GM18858 (cell line): ENCODE data around the gene IFITM5.

ENCODE experiments used
- ATAC-seq: cut with Tn5 transposase; IDR thresholded peaks from one replicate; pipeline ENCODE4 v1.9.1; 2021; ENCODE audit not compliant: unreplicated experiment

IFITM5 gene

GRCh38 chr11:285021-285893 is 14.1 kb downstream of the IFITM5 start:
- no peak for ATAC-seq

DNA sequence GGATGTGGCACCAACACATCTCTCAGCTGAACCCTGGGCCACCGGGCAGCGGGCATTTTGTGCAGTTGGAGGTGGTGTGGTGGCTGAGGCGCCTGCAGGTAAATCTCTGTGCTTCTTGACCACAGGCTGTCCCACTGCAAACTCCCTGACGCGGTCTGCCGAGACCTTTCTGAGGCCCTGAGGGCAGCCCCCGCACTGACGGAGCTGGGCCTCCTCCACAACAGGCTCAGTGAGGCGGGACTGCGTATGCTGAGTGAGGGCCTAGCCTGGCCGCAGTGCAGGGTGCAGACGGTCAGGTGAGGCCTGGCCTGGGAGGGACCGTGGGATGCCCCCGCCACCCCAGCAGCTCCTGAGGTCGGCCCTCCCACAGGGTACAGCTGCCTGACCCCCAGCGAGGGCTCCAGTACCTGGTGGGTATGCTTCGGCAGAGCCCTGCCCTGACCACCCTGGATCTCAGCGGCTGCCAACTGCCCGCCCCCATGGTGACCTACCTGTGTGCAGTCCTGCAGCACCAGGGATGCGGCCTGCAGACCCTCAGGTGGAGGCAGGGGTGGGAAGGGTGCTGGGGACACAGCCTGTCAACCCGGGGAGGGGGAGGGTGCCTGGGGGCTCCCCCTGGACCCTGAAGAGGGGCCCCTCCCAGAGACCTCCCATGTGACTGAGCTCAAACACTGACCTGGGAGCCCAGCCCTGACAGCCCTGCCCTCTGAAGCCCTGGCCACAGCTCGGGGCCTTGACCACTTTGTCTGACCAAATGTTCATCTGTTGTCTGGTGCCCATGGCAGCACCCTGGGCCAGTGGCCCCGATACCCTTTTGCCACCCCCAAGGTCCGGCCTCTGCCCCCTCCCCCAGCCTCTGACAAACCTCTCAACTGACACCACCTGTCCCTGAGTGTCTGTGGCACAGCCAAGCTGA is 15.0 kb downstream of the IFITM5 start:
- no peak for ATAC-seq

DNA sequence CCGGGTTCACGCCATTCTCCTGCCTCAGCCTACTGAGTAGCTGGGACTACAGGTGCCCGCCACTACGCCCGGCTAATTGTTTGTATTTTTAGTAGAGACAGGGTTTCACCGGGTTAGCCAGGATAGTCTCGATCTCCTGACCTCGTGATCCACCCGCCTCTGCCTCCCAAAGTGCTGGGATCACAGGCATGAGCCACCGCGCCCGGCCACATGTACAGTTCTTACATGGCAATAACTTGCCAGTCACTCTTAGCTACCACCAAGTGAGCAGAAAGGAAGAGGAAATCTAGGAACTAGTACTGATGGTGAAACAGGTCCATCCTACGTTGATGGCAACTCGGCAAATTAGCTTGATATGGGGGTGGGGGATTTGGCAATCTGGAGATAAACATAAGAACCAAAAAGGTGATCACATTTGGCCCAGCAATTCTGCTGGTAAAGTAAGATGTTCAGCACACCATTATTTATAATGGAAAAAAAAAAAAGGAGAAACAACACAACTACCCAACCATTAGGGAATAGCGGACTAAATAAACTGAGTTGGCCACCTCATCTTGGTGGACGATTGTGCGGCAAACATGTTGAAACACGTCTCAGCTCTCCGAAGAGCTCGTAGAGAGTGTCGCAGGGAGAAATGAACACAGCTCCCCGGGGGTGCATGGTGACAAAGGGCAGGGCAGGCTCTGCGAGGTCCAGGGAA is 15.8 kb downstream of the IFITM5 start:
- no peak for ATAC-seq

GRCh38 chr11:282630-283360 is 16.5 kb downstream of the IFITM5 start:
- no peak for ATAC-seq

DNA sequence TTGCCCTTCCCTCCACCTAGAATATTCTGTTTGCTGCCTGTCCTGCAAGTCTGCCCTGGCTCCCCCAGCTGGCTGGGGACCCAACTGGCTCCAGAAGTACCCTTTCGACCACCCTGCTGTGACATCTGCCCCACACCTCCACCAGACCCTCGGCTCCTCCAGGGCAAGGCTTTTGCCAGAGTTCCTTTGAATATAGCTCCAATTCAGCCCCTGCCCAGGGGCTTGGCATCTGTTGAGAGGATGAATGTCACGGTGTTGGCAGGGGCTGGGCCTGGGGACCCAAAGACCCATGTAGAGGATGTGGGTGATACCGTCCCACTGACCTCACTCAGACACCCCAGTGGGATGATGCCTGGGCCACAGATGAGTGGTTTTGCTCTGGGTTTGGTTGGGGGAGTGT is 17.2 kb downstream of the IFITM5 start:
- no peak for ATAC-seq

DNA sequence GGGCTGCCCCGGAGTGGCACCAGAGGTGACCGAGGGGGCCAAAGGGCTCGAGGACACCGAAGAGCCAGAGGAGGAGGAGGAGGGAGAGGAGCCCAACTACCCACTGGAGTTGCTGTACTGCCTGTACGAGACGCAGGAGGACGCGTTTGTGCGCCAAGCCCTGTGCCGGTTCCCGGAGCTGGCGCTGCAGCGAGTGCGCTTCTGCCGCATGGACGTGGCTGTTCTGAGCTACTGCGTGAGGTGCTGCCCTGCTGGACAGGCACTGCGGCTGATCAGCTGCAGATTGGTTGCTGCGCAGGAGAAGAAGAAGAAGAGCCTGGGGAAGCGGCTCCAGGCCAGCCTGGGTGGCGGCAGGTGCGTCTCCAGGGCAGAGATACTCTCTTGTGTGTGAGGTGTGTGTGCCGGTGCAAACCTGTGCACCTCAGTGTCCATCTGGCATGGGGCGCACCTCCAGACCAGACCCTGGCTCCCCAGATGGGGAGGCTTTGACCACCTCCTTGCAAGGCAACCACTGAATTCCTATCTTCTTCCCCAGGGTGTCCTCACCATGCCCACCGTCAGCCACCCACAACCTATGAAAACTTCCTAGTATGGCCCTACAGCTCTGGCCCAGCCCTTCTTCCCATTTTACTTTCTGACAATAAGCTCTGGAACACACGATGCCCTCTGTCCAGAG is 17.7 kb downstream of the IFITM5 start:
- no peak for ATAC-seq

DNA sequence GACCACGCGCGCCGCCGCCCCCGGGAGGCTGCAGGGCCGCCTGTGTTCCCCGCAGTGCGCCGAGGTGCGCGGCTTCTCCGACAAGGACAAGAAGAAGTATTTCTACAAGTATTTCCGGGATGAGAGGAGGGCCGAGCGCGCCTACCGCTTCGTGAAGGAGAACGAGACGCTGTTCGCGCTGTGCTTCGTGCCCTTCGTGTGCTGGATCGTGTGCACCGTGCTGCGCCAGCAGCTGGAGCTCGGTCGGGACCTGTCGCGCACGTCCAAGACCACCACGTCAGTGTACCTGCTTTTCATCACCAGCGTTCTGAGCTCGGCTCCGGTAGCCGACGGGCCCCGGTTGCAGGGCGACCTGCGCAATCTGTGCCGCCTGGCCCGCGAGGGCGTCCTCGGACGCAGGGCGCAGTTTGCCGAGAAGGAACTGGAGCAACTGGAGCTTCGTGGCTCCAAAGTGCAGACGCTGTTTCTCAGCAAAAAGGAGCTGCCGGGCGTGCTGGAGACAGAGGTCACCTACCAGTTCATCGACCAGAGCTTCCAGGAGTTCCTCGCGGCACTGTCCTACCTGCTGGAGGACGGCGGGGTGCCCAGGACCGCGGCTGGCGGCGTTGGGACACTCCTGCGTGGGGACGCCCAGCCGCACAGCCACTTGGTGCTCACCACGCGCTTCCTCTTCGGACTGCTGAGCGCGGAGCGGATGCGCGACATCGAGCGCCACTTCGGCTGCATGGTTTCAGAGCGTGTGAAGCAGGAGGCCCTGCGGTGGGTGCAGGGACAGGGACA is 18.4 kb downstream of the IFITM5 start:
- ATAC-seq: no peak

GRCh38 chr11:279966-280705 is 19.2 kb downstream of the IFITM5 start:
- ATAC-seq: no peak

- no peak for ATAC-seq
Observed at GRCh38 chr11:279040-279965, 20.0 kb downstream of the IFITM5 start.

DNA sequence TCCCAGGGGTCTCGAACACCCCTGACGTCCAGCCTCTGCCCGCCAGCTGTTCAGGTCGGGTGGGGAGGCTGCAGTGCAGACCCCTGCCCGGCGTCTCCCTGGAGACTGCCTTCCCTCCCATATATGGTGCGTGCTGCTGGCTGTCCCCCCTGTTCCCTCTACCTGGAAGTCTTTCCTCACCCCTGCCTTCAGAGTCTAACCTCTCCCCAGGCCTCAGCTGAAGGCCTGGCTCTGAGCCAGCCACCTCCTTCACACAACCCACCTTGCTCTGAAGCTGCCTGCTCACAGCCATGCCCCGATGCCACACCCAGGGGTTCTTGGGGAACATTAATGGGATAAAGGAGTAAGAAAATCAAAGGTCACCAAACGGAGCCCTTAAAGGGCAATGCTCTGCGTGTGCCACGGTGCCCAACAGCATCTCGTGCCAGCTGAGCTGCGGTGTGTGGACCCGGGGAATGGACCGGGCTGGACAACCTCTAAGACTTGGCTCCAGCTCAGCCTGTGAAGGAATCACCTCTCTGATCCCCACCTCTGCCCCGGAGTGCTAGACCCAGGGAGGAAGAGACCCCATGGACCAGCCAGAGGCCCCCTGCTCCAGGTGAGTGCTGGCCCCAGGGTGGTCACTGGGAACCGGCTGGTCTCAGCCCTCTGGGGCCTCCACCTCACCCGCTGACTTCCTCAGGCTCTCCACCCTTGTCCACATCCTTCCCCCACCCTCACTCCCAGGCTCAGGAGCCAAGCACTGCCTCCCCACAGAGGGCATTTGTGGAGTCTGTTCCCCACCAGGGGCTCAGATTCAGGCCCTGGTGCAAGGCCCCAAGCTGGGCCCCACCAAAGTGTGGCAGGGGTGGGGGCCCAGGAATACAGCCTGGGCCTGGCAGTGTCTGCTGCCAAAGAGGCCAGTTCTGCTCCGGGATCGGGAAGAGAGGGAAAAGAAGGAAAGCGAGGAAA is 21.1 kb downstream of the IFITM5 start, which contains the start of gene NLRP6:
NLRP6 (plus strand) TSS at position 407 of the 951 bp plus-strand sequence; CDS start at position 570, 163 bp downstream.
- no peak for ATAC-seq

DNA sequence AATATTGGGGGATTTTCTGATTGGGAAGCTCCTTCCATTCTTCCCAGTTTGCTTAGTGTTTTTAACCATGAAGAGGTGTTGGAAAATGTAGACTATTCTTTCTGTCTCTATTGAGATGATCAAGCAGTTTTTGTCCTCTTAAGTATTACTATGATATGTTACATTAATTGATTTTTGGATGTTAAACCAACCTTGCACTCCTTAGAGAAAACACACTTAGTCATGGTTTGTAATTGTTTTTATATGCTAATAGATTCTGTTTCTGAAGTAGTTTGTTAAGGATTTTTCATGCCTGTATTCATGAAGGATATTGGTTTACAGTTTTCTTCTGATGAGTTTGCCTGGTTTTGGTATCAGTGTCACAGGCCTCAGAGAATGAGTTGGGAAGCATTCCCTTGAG is 23.1 kb downstream of the IFITM5 start:
- no peak for ATAC-seq

DNA sequence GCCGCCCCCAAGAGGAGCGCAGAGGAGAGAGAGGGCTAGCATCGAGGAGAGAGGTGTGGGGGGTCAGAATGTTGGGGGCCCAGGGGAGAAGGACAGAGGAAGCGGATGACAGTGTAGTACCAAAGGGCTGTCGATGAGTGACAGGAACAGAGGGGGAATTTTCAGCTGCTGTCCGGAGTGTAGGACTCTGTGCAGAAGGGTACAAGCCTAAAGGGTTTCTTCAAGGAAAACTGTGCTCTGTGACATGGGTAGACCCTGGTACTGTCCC is 26.5 kb downstream of the IFITM5 start:
- no peak for ATAC-seq

DNA sequence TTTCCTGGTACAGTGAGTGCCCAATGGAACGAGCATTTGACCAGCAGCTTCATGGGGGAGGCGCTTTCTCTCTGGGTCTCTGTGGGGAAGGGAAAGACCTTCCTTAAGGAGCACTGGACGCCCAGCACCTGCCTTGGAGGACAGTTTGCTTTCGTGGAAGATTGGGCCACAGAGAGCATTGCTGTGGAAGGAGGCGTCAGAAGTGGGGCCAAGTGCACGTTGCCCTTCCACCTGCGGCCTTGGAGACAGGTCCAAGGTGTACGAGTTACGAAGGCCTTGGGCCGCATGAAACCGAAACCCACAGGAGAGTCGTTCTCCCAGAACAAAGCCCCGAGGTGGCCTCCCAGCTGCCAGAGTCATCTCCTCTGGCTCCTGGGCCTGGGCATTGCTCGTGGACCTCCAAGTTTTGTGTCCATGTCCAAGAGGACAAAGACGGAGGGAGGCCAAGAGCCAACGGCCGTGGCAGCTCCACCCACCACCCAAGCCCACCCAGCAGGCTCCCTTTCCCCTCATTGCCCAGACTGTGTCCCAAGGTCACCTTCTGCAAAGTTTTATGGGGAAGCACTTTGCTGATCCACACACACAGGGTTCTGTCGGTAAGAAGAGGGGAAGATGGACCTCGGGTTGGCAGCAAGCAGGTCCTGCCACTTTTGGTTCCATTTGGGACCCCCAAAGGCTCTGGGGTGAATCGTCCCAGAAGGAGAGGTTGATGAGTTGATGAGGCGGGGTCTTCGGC is 27.0 kb downstream of the IFITM5 start:
- no peak for ATAC-seq

DNA sequence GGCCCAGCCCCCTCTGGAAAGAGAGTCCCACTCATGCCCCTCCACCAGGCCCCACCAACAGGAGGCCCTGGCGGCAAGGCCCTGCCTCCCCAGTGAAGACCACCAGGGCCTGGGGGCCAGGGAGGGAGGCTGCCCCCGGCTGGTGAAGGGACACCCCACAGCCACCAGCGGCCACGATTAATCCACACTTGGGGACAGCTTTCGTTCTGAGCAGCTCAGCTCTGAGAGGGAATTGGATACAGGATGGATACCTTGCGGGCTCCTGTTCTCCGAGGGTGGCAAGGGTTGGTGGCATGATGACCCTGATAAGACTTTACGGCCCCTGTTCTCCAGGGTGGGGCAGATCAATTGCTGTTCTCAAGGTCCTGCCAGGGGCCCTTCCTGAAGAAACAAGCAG is 28.0 kb downstream of the IFITM5 start:
- no peak for ATAC-seq

DNA sequence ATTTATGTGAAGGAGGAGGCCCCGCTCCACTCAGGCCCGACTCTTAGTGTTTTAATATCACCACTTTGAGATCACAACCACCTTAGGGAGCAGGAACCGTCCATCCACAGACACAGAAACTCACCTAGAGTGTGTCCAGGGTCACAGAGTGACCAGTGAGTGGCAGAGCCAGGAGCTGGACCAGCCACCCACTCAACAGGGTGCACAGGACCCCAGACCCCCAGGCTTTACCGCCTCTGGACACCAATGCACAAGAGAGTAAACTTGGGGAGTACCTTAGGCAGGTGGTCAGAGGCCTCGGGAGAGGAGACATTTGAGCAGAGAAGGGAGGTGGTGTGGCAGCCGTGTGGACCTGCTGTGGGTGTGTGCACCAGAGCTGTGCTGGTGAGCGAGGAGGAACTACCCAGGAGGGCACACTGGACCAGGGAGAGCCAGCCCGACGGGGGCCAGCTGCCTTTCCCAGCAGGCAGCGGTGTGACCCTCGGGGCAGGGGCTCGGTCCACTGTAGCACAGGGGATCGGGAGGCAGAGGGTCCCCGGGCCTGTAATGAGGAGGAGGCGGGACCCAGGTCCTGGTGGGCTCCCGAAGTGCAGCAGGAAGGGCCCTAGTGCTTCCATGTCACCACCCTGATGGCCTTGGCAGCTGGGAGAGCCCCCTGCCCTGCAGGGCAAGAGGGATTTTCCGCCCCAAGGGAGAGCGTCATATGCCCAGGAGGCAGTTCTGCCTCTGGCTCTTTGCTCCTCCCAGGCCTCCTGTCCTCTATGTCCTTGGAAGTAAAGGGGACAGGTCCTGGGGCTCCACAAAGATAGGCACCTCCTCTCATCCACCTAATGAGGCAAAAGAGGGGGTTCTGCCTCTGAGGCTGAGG is 28.6 kb downstream of the IFITM5 start:
- ATAC-seq: no peak
